AG10803 (cell line): ENCODE measurements around the gene PLCXD3.

Experiments used
- DNase-seq: peaks from one replicate; pipeline ENCODE4 v3.0.0; 2010; ENCODE audit warnings: low read depth
- H3K4me3 ChIP-seq: 2 replicates; pipeline ENCODE4 v1.5.1; 2011; ENCODE audit warnings: mild to moderate bottlenecking, low read length, control low read depth
- CTCF ChIP-seq: conservative IDR thresholded peaks from 2 replicates; pipeline ENCODE4 v1.5.1; 2011; ENCODE audit warnings: mild to moderate bottlenecking, low read length, control low read depth, inconsistent platforms

Gene PLCXD3

GRCh38 chr5:41452506-41452905 is 57.9 kb downstream of the PLCXD3 start:
- no peak overlapping the region for H3K4me3 ChIP-seq
- no peak for TF ChIP-seq CTCF
- no peak for DNase-seq

GRCh38 chr5:41447650-41448510 is 62.5 kb downstream of the PLCXD3 start:
- H3K4me3 ChIP-seq = no peak overlapping the region
- DNase-seq = no peak
- TF ChIP-seq CTCF = no peak

- DNase-seq = peak; percentile 34
These were observed 64.4 kb downstream of the PLCXD3 start for GRCh38 chr5:41445937-41446563.

GRCh38 chr5:41435276-41435675 is 75.1 kb downstream of the PLCXD3 start:
- no peak for TF ChIP-seq CTCF
- no peak overlapping the region for H3K4me3 ChIP-seq
- DNase-seq = no peak

More at GRCh38 chr5:41445937-41446563, 64.4 kb downstream of the PLCXD3 start:
- H3K4me3 ChIP-seq = no peak overlapping the region
- TF ChIP-seq CTCF = no peak

DNA sequence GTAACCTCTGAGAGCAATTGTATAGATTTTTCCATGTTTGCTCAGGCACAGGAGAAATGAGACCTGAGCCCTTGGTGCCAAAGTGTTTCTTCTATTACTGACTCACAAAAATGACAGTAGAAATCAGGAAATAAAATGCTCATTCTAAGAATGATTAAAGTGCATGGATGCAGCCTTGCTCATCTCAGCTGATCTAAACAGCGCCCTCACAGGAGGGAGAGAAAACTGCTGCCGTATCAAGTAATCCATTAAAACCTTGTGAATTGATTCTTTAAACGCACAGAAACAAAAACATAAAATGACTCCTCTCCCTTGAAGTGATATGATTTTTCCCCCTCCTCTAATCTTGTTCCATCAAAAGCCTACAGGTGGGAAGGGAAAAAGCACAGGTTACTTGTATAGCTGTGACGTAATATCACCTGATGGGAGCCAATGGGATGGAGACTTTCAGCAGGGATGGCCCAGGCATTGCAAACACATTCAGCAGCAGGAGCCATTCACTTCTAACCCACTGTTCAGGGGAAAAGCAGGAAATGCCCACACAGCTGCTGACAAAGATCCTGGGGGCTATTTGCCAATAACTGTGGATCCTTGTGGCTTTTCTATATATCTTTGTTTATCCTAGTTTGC is 76.7 kb downstream of the PLCXD3 start:
- H3K4me3 ChIP-seq = no peak overlapping the region
- TF ChIP-seq CTCF = peak; percentile 38
- no peak for DNase-seq

DNA sequence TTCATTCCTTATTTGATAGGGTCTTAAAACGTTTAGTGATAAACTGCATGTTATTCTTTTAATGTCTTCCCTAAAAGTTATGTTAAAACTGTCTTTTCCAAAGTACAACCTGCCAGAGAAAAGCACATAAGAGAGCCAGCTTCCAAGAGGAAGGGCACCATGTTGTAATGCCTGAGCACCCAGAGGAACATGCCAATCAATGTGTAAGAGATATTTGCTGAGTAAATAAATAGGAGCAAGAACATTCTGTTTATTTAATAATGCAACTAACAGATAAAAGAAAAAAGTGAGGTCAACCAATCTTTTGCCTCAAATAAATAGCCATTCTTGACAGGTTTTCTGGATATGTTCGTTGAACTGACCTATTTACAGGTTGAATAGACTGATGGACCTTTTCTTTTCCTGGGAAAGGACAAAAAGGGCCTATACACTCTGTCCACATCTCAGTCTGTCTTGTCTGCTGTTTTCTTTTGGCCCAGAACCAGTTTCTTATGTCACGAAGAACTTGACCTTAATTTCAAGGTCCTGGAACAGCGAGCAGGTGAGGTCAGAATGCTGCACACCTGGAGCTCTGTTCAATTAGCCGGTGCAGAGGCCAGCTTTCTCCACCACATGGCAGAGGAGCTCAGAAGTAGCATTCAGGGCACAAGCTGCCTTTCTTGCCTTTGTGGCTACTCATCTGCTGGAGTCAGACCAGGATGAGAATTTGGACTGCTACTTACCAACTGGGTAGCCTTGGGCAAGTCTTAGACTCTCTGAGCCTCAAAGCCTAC is 77.7 kb downstream of the PLCXD3 start:
- no peak for TF ChIP-seq CTCF
- no peak overlapping the region for H3K4me3 ChIP-seq
- no peak for DNase-seq
